ENCODE results near the gene ATP5PD. TPM values are rescaled to one million over a fixed set of nuclear protein-coding genes. Genes with fewer than 3 reads are reported as not detected.

The ATP5PD gene
- total and polyA plus RNA-seq, 2 of the 13 experiments (the other 11 are each of a cell fraction or from before 2014, with no cell fraction given) = 158 to 428 TPM

- TF ChIP-seq ZNF138 (CRISPR knock-in tag; IDR thresholded peaks at IDR 0.05; ENCODE audit: low read depth) (peak; percentile 93), SCMH1 (CRISPR knock-in tag; IDR thresholded peaks at IDR 0.05; ENCODE audit: borderline replicate concordance) (no peak), SSRP1 (CRISPR knock-in tag; IDR thresholded peaks at IDR 0.05) (no peak), ZNF567 (CRISPR knock-in tag; IDR thresholded peaks at IDR 0.05; ENCODE audit: borderline replicate concordance) (peak; percentile 74; the same call in 1 of the 2 replicates), ZSCAN22 (CRISPR knock-in tag; IDR thresholded peaks at IDR 0.05) (peak; percentile 62), CBFB (CRISPR knock-in tag; IDR thresholded peaks at IDR 0.05) (peak; percentile 88; the same call in 1 of the 2 replicates), ZNF891 (CRISPR knock-in tag; IDR thresholded peaks at IDR 0.05) (peak; percentile 89; the same call in 1 of the 2 replicates), SNAPC2 (CRISPR knock-in tag; IDR thresholded peaks at IDR 0.05) (no peak), LRRFIP1 (CRISPR knock-in tag; conservative IDR thresholded peaks at IDR 0.05) (no peak), TEF (CRISPR knock-in tag; IDR thresholded peaks at IDR 0.05) (peak; percentile 23; the same call in 1 of the 2 replicates)
- TF ChIP-seq, protein P1, sequence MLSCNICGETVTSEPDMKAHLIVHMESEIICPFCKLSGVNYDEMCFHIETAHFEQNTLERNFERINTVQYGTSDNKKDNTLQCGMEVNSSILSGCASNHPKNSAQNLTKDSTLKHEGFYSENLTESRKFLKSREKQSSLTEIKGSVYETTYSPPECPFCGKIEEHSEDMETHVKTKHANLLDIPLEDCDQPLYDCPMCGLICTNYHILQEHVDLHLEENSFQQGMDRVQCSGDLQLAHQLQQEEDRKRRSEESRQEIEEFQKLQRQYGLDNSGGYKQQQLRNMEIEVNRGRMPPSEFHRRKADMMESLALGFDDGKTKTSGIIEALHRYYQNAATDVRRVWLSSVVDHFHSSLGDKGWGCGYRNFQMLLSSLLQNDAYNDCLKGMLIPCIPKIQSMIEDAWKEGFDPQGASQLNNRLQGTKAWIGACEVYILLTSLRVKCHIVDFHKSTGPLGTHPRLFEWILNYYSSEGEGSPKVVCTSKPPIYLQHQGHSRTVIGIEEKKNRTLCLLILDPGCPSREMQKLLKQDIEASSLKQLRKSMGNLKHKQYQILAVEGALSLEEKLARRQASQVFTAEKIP (CRISPR knock-in tag; IDR thresholded peaks at IDR 0.05; ENCODE audit: borderline replicate concordance) = no peak
- TF ChIP-seq, protein P2, sequence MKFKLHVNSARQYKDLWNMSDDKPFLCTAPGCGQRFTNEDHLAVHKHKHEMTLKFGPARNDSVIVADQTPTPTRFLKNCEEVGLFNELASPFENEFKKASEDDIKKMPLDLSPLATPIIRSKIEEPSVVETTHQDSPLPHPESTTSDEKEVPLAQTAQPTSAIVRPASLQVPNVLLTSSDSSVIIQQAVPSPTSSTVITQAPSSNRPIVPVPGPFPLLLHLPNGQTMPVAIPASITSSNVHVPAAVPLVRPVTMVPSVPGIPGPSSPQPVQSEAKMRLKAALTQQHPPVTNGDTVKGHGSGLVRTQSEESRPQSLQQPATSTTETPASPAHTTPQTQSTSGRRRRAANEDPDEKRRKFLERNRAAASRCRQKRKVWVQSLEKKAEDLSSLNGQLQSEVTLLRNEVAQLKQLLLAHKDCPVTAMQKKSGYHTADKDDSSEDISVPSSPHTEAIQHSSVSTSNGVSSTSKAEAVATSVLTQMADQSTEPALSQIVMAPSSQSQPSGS (CRISPR knock-in tag; IDR thresholded peaks at IDR 0.05) = peak; percentile 93
- TF ChIP-seq, protein P3, sequence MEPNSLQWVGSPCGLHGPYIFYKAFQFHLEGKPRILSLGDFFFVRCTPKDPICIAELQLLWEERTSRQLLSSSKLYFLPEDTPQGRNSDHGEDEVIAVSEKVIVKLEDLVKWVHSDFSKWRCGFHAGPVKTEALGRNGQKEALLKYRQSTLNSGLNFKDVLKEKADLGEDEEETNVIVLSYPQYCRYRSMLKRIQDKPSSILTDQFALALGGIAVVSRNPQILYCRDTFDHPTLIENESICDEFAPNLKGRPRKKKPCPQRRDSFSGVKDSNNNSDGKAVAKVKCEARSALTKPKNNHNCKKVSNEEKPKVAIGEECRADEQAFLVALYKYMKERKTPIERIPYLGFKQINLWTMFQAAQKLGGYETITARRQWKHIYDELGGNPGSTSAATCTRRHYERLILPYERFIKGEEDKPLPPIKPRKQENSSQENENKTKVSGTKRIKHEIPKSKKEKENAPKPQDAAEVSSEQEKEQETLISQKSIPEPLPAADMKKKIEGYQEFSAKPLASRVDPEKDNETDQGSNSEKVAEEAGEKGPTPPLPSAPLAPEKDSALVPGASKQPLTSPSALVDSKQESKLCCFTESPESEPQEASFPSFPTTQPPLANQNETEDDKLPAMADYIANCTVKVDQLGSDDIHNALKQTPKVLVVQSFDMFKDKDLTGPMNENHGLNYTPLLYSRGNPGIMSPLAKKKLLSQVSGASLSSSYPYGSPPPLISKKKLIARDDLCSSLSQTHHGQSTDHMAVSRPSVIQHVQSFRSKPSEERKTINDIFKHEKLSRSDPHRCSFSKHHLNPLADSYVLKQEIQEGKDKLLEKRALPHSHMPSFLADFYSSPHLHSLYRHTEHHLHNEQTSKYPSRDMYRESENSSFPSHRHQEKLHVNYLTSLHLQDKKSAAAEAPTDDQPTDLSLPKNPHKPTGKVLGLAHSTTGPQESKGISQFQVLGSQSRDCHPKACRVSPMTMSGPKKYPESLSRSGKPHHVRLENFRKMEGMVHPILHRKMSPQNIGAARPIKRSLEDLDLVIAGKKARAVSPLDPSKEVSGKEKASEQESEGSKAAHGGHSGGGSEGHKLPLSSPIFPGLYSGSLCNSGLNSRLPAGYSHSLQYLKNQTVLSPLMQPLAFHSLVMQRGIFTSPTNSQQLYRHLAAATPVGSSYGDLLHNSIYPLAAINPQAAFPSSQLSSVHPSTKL (CRISPR knock-in tag; IDR thresholded peaks at IDR 0.05) = peak; percentile 74
- TF ChIP-seq, protein P4, sequence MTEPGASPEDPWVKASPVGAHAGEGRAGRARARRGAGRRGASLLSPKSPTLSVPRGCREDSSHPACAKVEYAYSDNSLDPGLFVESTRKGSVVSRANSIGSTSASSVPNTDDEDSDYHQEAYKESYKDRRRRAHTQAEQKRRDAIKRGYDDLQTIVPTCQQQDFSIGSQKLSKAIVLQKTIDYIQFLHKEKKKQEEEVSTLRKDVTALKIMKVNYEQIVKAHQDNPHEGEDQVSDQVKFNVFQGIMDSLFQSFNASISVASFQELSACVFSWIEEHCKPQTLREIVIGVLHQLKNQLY (CRISPR knock-in tag; IDR thresholded peaks at IDR 0.05) = peak; percentile 96
- TF ChIP-seq, protein P5, sequence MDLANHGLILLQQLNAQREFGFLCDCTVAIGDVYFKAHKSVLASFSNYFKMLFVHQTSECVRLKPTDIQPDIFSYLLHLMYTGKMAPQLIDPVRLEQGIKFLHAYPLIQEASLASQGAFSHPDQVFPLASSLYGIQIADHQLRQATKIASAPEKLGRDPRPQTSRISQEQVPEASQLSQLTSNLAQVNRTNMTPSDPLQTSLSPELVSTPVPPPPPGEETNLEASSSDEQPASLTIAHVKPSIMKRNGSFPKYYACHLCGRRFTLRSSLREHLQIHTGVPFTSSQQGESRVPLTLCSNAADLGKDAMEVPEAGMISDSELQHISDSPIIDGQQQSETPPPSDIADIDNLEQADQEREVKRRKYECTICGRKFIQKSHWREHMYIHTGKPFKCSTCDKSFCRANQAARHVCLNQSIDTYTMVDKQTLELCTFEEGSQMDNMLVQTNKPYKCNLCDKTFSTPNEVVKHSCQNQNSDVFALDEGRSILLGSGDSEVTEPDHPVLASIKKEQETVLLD (CRISPR knock-in tag; IDR thresholded peaks at IDR 0.05; ENCODE audit: low read depth) = no peak
Measured at GRCh38 chr17:75033346-75034235, 13.2 kb downstream of the ATP5PD start (continued).
